Parathyroid adenoma (tissue), 2 donors: ENCODE measurements around the gene OSBPL1A.

Source experiments
- H2AFZ ChIP-seq: fragments of 300-600 bp; sonication (generic); one replicate; pipeline ENCODE4 v1.7.0; 2017; ENCODE audit warnings: antibody characterized with exemption, mild to moderate bottlenecking
- H3K27ac ChIP-seq: fragments of 300-600 bp; sonication (generic); one replicate; pipeline ENCODE4 v1.7.0; 2017
- H3K27me3 ChIP-seq: fragments of 300-600 bp; sonication (generic); one replicate; pipeline ENCODE4 v1.7.0; 2017; ENCODE audit warnings: low read length; ENCODE audit not compliant: control insufficient read depth, insufficient read depth
- H3K36me3 ChIP-seq: fragments of 300-600 bp; sonication (generic); one replicate; pipeline ENCODE4 v1.7.0; 2017; ENCODE audit warnings: low read length; ENCODE audit not compliant: control insufficient read depth, insufficient read depth
- H3K4me1 ChIP-seq: fragments of 300-600 bp; sonication (generic); one replicate; pipeline ENCODE4 v1.7.0; 2017; ENCODE audit warnings: control low read depth
- H3K4me2 ChIP-seq: fragments of 300-600 bp; sonication (generic); one replicate; pipeline ENCODE4 v1.7.0; 2017; ENCODE audit warnings: low read length
- H3K4me3 ChIP-seq: fragments of 300-600 bp; sonication (generic); one replicate; pipeline ENCODE4 v1.7.0; 2017; ENCODE audit warnings: low read depth, low read length
- H3K79me2 ChIP-seq: fragments of 300-600 bp; sonication (generic); one replicate; pipeline ENCODE4 v1.7.0; 2017; ENCODE audit warnings: control low read depth
- H3K9ac ChIP-seq: fragments of 300-600 bp; sonication (generic); one replicate; pipeline ENCODE4 v1.7.0; 2017; ENCODE audit warnings: mild to moderate bottlenecking
- H3K9me3 ChIP-seq: fragments of 300-600 bp; sonication (generic); one replicate; pipeline ENCODE4 v1.7.0; 2017; ENCODE audit warnings: low read length; ENCODE audit not compliant: control insufficient read depth
- TF ChIP-seq, protein P1 (sequence below): fragments of 300-600 bp; sonication (generic); IDR thresholded peaks from one replicate; pipeline ENCODE4 v1.7.0; 2017; ENCODE audit warnings: antibody characterized with exemption, mild to moderate bottlenecking
- donor health status: primary hyperparathyroidism.

The OSBPL1A gene

GRCh38 chr18:24189664-24190346 lies 207.8 kb downstream of the OSBPL1A start:
- TF ChIP-seq, protein P1, sequence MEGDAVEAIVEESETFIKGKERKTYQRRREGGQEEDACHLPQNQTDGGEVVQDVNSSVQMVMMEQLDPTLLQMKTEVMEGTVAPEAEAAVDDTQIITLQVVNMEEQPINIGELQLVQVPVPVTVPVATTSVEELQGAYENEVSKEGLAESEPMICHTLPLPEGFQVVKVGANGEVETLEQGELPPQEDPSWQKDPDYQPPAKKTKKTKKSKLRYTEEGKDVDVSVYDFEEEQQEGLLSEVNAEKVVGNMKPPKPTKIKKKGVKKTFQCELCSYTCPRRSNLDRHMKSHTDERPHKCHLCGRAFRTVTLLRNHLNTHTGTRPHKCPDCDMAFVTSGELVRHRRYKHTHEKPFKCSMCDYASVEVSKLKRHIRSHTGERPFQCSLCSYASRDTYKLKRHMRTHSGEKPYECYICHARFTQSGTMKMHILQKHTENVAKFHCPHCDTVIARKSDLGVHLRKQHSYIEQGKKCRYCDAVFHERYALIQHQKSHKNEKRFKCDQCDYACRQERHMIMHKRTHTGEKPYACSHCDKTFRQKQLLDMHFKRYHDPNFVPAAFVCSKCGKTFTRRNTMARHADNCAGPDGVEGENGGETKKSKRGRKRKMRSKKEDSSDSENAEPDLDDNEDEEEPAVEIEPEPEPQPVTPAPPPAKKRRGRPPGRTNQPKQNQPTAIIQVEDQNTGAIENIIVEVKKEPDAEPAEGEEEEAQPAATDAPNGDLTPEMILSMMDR = no peak

DNA sequence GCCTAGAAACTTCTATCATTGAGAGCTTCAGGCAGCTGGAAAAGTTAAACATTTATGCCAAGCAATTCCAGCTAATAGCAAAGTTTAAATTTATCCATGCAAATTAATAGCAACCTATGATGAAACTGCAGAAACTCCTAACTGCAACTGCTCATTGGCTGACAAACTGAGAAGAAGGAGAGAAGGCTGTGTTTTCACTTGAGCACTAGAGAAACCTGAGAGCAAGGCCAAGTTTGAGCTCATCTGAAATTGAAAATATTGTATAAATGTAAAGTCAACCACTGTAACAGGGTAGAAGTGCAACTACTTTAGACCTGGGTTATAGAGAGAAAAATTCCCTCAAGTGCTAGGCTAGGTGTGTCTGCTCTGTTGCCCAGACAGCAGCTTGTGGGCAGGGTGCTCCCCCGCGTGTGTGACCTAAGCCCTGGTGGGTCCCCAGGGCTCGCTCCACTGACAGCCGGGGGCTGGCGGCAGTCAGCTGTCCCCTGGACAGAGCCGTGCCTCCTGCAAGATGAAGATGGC lies 208.6 kb downstream of the OSBPL1A start:
- no peak overlapping the region for H3K4me3 ChIP-seq
- no peaks in the 10 kb centered on the region for H3K79me2 ChIP-seq
- H3K36me3 ChIP-seq = no peaks in the 10 kb centered on the region
- no peak overlapping the region for H3K9ac ChIP-seq
- H3K9me3 ChIP-seq = no peaks in the 10 kb centered on the region
- H3K4me1 ChIP-seq = peaks cover 6% of the 10 kb centered on the region
- H2AFZ ChIP-seq = no peak overlapping the region
- no peak overlapping the region for H3K27ac ChIP-seq
- H3K4me2 ChIP-seq = no peak overlapping the region
- H3K27me3 ChIP-seq = no peaks in the 10 kb centered on the region
- TF ChIP-seq, protein P1 = no peak

More at GRCh38 chr18:24189664-24190346, 207.8 kb downstream of the OSBPL1A start:
- Histone ChIP-seq H3K9ac (no peak overlapping the region), H3K4me1 (peaks cover 6% of the 10 kb centered on the region), H3K27me3 (no peaks in the 10 kb centered on the region), H3K27ac (no peak overlapping the region), H3K36me3 (no peaks in the 10 kb centered on the region), H3K4me3 (no peak overlapping the region), H3K79me2 (no peaks in the 10 kb centered on the region), H3K9me3 (no peaks in the 10 kb centered on the region), H2AFZ (no peak overlapping the region), H3K4me2 (no peak overlapping the region)

GRCh38 chr18:24188120-24188519 lies 209.5 kb downstream of the OSBPL1A start:
- Histone ChIP-seq H3K9me3 (no peaks in the 10 kb centered on the region), H3K27ac (no peak overlapping the region), H3K4me2 (no peak overlapping the region), H3K79me2 (no peaks in the 10 kb centered on the region), H3K36me3 (no peaks in the 10 kb centered on the region), H3K9ac (no peak overlapping the region), H3K27me3 (no peaks in the 10 kb centered on the region), H2AFZ (no peak overlapping the region), H3K4me1 (peaks cover 6% of the 10 kb centered on the region), H3K4me3 (no peak overlapping the region)
- TF ChIP-seq, protein P1 = no peak

GRCh38 chr18:24187689-24188088 lies 209.9 kb downstream of the OSBPL1A start:
- no peak overlapping the region for H3K9ac ChIP-seq
- H3K4me2 ChIP-seq = no peak overlapping the region
- H3K27me3 ChIP-seq = no peaks in the 10 kb centered on the region
- H3K4me1 ChIP-seq = peaks cover 6% of the 10 kb centered on the region
- no peaks in the 10 kb centered on the region for H3K79me2 ChIP-seq
- no peak overlapping the region for H3K27ac ChIP-seq
- no peak overlapping the region for H2AFZ ChIP-seq
- H3K4me3 ChIP-seq = no peak overlapping the region
- TF ChIP-seq, protein P1 = no peak
- H3K9me3 ChIP-seq = no peaks in the 10 kb centered on the region
- H3K36me3 ChIP-seq = no peaks in the 10 kb centered on the region

- Histone ChIP-seq H3K27me3 (no peaks in the 10 kb centered on the region), H3K36me3 (no peaks in the 10 kb centered on the region), H3K4me2 (no peak overlapping the region), H3K4me1 (peaks cover 6% of the 10 kb centered on the region), H3K4me3 (no peak overlapping the region), H2AFZ (no peak overlapping the region), H3K9ac (no peak overlapping the region), H3K79me2 (no peaks in the 10 kb centered on the region), H3K27ac (no peak overlapping the region), H3K9me3 (no peaks in the 10 kb centered on the region)
- TF ChIP-seq, protein P1 = no peak
These were observed 210.6 kb downstream of the OSBPL1A start for GRCh38 chr18:24187049-24187448.
